ENCODE measurements around the gene SIGLEC12. TPM values are rescaled to one million over a fixed set of nuclear protein-coding genes. Genes with fewer than 3 reads are reported as not detected.

SIGLEC12 gene
- total RNA-seq, 1 donor, result under 0.01 TPM

DNA sequence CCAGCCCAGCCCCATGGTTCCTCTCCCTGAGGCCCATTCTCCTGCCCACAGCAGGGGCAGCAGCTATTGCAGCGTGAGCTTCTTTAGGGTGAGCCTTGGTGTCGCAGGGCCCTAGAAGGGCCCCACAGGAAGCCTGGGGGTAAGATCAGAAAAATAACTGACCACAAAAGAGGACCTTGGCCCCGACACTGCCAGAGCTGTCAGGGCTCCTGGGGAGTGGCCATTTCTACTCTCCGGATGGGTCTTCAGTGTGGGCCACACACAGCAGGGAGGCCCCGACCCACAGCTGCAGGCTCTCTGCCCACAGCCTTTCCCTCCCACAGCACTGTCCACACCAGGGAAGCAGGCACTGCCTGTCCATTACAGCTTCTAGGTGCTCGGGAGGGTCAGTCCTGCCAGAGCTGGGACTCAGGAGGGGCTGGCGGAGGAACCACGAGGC lies 39.9 kb downstream of the SIGLEC12 start:
- H2AFZ ChIP-seq (ENCODE audit: low read length), result no peak overlapping the region
- TF ChIP-seq, protein P1, sequence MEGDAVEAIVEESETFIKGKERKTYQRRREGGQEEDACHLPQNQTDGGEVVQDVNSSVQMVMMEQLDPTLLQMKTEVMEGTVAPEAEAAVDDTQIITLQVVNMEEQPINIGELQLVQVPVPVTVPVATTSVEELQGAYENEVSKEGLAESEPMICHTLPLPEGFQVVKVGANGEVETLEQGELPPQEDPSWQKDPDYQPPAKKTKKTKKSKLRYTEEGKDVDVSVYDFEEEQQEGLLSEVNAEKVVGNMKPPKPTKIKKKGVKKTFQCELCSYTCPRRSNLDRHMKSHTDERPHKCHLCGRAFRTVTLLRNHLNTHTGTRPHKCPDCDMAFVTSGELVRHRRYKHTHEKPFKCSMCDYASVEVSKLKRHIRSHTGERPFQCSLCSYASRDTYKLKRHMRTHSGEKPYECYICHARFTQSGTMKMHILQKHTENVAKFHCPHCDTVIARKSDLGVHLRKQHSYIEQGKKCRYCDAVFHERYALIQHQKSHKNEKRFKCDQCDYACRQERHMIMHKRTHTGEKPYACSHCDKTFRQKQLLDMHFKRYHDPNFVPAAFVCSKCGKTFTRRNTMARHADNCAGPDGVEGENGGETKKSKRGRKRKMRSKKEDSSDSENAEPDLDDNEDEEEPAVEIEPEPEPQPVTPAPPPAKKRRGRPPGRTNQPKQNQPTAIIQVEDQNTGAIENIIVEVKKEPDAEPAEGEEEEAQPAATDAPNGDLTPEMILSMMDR (IDR thresholded peaks at IDR 0.05; ENCODE audit: extremely low read depth, low read depth, low read length), result no peak

DNA sequence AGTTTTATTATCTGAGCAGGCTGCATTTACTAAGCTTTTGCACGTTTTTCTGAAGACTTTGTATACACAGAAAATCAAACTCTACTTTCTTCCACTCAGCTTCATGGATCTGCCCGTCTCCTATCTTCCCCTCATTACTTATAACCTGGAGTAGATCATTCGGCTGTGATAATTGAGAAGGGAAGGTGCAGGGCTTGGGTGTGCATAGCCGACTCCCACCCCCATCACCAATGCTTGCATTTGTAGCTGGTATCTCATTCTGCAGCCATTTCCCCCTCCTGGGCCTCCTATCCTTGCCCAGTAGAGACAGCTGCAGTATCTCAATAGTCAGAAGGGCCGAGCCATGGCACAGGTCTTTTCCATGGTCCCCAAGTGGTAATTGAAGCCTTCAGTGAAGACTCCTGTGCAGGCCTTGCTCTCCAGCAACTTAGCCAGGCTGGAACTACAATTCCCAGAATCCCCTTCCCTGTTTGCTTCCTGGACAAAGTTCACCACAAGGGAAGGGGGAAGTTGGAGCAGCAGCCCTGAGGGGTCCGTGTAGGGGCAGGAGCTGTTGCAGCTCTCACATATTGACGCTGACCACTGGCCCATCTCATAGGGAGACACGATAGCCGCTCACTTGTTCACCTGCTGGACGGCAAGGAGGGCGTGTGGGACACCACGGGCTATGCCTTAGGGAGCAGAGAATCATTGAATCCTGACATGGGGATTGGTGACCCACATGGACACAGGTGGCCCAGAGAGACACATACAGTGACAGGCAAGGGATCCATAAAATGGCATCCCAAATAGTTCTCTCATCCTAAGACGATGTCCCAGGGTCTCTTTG lies 41.2 kb downstream of the SIGLEC12 start:
- H3K4me1 ChIP-seq (ENCODE audit: insufficient read depth, low read length), result no peaks in the 10 kb centered on the region
- no peaks in the 10 kb centered on the region for H4K20me1 ChIP-seq (ENCODE audit: insufficient read depth, low read length)
- peak overlapping the region; percentile 61 for H3K4me3 ChIP-seq (ENCODE audit: insufficient read depth, low read length)
- H2AFZ ChIP-seq (ENCODE audit: low read length), result peak overlapping the region; percentile 62
- H3K4me2 ChIP-seq (ENCODE audit: insufficient read depth, low read length), result peak overlapping the region; percentile 53
- TF ChIP-seq, protein P1 (IDR thresholded peaks at IDR 0.05; ENCODE audit: extremely low read depth, low read depth, low read length), result no peak
- peak; percentile 69 for DNase-seq (ENCODE audit: insufficient read length, low spot score, missing footprints)
- no peaks in the 10 kb centered on the region for H3K36me3 ChIP-seq (ENCODE audit: insufficient read depth, low read length)
- peaks cover 11% of the 10 kb centered on the region for H3K27me3 ChIP-seq (ENCODE audit: insufficient read depth, low read length)
- H3K27ac ChIP-seq (ENCODE audit: low read depth, low read length), result no peak overlapping the region
- H3K9me3 ChIP-seq (ENCODE audit: low read depth, low read length), result no peaks in the 10 kb centered on the region
- H3K79me2 ChIP-seq (ENCODE audit: insufficient read depth, low read length), result no peaks in the 10 kb centered on the region

More for the DNA sequence above, 39.9 kb downstream of the SIGLEC12 start:
- Histone ChIP-seq H3K4me1 (ENCODE audit: insufficient read depth, low read length) (no peaks in the 10 kb centered on the region), H3K36me3 (ENCODE audit: insufficient read depth, low read length) (no peaks in the 10 kb centered on the region), H3K4me3 (ENCODE audit: insufficient read depth, low read length) (no peak overlapping the region), H4K20me1 (ENCODE audit: insufficient read depth, low read length) (no peaks in the 10 kb centered on the region), H3K27ac (ENCODE audit: low read depth, low read length) (no peak overlapping the region), H3K4me2 (ENCODE audit: insufficient read depth, low read length) (no peak overlapping the region), H3K9me3 (ENCODE audit: low read depth, low read length) (no peaks in the 10 kb centered on the region), H3K79me2 (ENCODE audit: insufficient read depth, low read length) (no peaks in the 10 kb centered on the region), H3K27me3 (ENCODE audit: insufficient read depth, low read length) (peaks cover 11% of the 10 kb centered on the region)
- DNase-seq (ENCODE audit: insufficient read length, low spot score, missing footprints), result no peak

DNA sequence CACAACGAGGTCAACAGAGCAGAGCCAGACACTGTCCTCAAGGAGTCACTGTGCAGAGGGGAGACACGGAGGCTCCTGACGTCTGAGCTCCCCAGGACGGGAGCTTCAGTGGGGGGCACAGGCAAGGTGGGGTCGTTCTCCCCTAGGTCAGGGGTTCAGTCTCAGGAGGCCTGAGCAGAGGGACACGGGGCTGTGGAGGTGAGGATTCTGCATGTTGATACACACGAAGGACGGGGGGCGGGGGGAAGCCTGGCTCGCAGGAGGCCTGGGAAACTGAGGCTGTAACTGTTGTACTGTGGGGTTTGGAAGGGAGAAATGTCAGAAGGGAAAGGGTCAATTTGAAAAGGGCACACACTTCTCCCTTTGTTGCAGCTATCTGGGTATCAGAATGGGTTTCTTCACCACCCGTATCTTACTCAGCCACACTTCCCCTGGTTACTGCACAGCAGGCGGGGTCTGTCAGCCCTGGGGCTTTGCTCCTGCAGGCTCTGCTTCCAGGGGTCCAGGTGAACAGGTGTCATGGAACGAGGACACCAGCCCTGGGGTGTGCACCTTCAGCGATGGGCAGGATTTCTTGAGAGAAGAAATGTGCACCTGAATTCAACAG lies 42.6 kb downstream of the SIGLEC12 start:
- no peaks in the 10 kb centered on the region for H3K9me3 ChIP-seq (ENCODE audit: low read depth, low read length)
- H3K4me3 ChIP-seq (ENCODE audit: insufficient read depth, low read length), result no peak overlapping the region
- no peak overlapping the region for H2AFZ ChIP-seq (ENCODE audit: low read length)
- no peaks in the 10 kb centered on the region for H3K4me1 ChIP-seq (ENCODE audit: insufficient read depth, low read length)
- no peak for DNase-seq (ENCODE audit: insufficient read length, low spot score, missing footprints)
- no peak overlapping the region for H3K27ac ChIP-seq (ENCODE audit: low read depth, low read length)
- H4K20me1 ChIP-seq (ENCODE audit: insufficient read depth, low read length), result no peaks in the 10 kb centered on the region
- TF ChIP-seq, protein P1 (IDR thresholded peaks at IDR 0.05; ENCODE audit: extremely low read depth, low read depth, low read length), result no peak
- H3K79me2 ChIP-seq (ENCODE audit: insufficient read depth, low read length), result no peaks in the 10 kb centered on the region
- H3K4me2 ChIP-seq (ENCODE audit: insufficient read depth, low read length), result no peak overlapping the region
- no peaks in the 10 kb centered on the region for H3K36me3 ChIP-seq (ENCODE audit: insufficient read depth, low read length)
- H3K27me3 ChIP-seq (ENCODE audit: insufficient read depth, low read length), result peaks cover 7% of the 10 kb centered on the region

DNA sequence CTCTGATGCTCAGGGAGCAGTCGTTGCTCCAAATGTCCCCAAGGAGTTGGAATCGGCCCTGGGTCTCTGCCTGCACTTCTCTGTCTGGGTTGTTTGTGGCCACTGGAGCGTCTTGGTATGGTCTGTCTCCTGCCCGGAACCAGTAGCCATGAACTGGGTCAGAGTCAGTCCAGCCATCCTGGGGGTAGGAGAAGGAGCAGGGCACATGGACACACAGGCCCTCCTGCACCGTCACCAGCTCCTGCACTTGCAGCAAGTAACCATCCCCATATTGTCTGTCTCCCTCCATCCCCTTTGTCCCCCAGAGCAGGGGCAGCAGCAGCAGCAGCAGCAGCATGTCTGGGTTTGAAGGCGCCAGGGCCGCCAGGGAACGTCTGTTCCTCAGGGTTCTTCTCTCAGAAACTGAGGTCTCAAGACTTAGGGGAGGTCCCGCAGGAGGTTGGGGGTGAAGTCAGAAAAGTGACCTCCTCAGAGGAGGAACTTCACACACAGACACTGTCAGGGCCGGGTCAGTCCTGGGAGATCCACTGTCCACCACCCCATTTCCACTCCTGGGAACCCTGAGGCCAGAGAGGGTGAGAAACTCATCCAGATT lies 43.5 kb downstream of the SIGLEC12 start, which contains the start of gene SIGLEC8:
TSS of gene SIGLEC8 (minus strand) at position 404 of the 595 bp plus-strand sequence. CDS start at position 337, 67 bp downstream.
- no peak within 1 kb of the TSS for H3K4me2 ChIP-seq (ENCODE audit: insufficient read depth, low read length)
- peaks cover 6% of the 10 kb centered on the region for H3K27me3 ChIP-seq (ENCODE audit: insufficient read depth, low read length)
- no peak for DNase-seq (ENCODE audit: insufficient read length, low spot score, missing footprints)
- H3K9me3 ChIP-seq (ENCODE audit: low read depth, low read length), result no peaks in the 10 kb centered on the region
- H3K27ac ChIP-seq (ENCODE audit: low read depth, low read length), result no peak within 1 kb of the TSS
- no peaks in the 10 kb centered on the region for H3K36me3 ChIP-seq (ENCODE audit: insufficient read depth, low read length)
- H4K20me1 ChIP-seq (ENCODE audit: insufficient read depth, low read length), result no peaks in the 10 kb centered on the region
- H3K79me2 ChIP-seq (ENCODE audit: insufficient read depth, low read length), result no peaks in the 10 kb centered on the region
- no peak within 1 kb of the TSS for H3K4me3 ChIP-seq (ENCODE audit: insufficient read depth, low read length)
- H3K4me1 ChIP-seq (ENCODE audit: insufficient read depth, low read length), result no peaks in the 10 kb centered on the region
- H2AFZ ChIP-seq (ENCODE audit: low read length), result no peak within 1 kb of the TSS
- TF ChIP-seq, protein P1 (IDR thresholded peaks at IDR 0.05; ENCODE audit: extremely low read depth, low read depth, low read length), result no peak
